ENCODE data around the gene FBXO36.

Gene FBXO36

GRCh38 chr2:229922449-229923386 lies at the start of gene FBXO36:
FBXO36 (plus strand) TSS chr2:229922503; CDS start chr2:229922514, 11 bp downstream.
- Mint-ChIP-seq H3K27ac (peak within 1 kb of the TSS; percentile 99), H3K36me3 (ENCODE audit: low read depth) (peaks cover 14% of the 10 kb centered on the region), H3K4me3 (peak within 1 kb of the TSS; percentile 98), H3K9me3 (no peaks in the 10 kb centered on the region), H3K4me1 (ENCODE audit: low read depth) (peaks cover 49% of the 10 kb centered on the region), H3K27me3 (no peaks in the 10 kb centered on the region)

GRCh38 chr2:229873123-229873581 lies 49.2 kb upstream of the FBXO36 start:
- Mint-ChIP-seq H3K36me3 (ENCODE audit: low read depth) (peaks cover 64% of the 10 kb centered on the region), H3K4me3 (no peak overlapping the region), H3K27me3 (no peaks in the 10 kb centered on the region)

GRCh38 chr2:229874647-229875046 lies 47.7 kb upstream of the FBXO36 start:
- Mint-ChIP-seq H3K4me1 (ENCODE audit: low read depth) (peaks cover 40% of the 10 kb centered on the region), H3K36me3 (ENCODE audit: low read depth) (peaks cover 62% of the 10 kb centered on the region)

More at GRCh38 chr2:229873123-229873581, 49.2 kb upstream of the FBXO36 start:
- peak overlapping the region; percentile 77 for H3K27ac Mint-ChIP-seq
- H3K4me1 Mint-ChIP-seq (ENCODE audit: low read depth): peaks cover 51% of the 10 kb centered on the region
- H3K9me3 Mint-ChIP-seq: no peaks in the 10 kb centered on the region

GRCh38 chr2:229875549-229875948 lies 46.8 kb upstream of the FBXO36 start:
- Mint-ChIP-seq H3K27ac (no peak overlapping the region), H3K36me3 (ENCODE audit: low read depth) (peaks cover 61% of the 10 kb centered on the region), H3K4me1 (ENCODE audit: low read depth) (peaks cover 31% of the 10 kb centered on the region), H3K27me3 (no peaks in the 10 kb centered on the region), H3K9me3 (no peaks in the 10 kb centered on the region), H3K4me3 (no peak overlapping the region)

More at GRCh38 chr2:229874647-229875046, 47.7 kb upstream of the FBXO36 start:
- H3K27me3 Mint-ChIP-seq: no peaks in the 10 kb centered on the region
- peak overlapping the region; percentile 17 for H3K27ac Mint-ChIP-seq
- H3K9me3 Mint-ChIP-seq: no peaks in the 10 kb centered on the region
- no peak overlapping the region for H3K4me3 Mint-ChIP-seq

- Mint-ChIP-seq H3K27me3 (no peaks in the 10 kb centered on the region), H3K36me3 (ENCODE audit: low read depth) (peaks cover 41% of the 10 kb centered on the region), H3K4me1 (ENCODE audit: low read depth) (peaks cover 27% of the 10 kb centered on the region)
These were observed 42.9 kb upstream of the FBXO36 start for GRCh38 chr2:229879191-229879950.

GRCh38 chr2:229880892-229881586 lies 41.3 kb upstream of the FBXO36 start:
- Mint-ChIP-seq H3K9me3 (no peaks in the 10 kb centered on the region), H3K4me3 (no peak overlapping the region), H3K27ac (no peak overlapping the region), H3K4me1 (ENCODE audit: low read depth) (peaks cover 36% of the 10 kb centered on the region), H3K36me3 (ENCODE audit: low read depth) (peaks cover 34% of the 10 kb centered on the region), H3K27me3 (no peaks in the 10 kb centered on the region)

More at GRCh38 chr2:229879191-229879950, 42.9 kb upstream of the FBXO36 start:
- no peaks in the 10 kb centered on the region for H3K9me3 Mint-ChIP-seq
- H3K27ac Mint-ChIP-seq: no peak overlapping the region
- H3K4me3 Mint-ChIP-seq: no peak overlapping the region

GRCh38 chr2:229882583-229882982 lies 39.7 kb upstream of the FBXO36 start:
- Mint-ChIP-seq H3K36me3 (ENCODE audit: low read depth) (peaks cover 27% of the 10 kb centered on the region), H3K9me3 (no peaks in the 10 kb centered on the region), H3K4me1 (ENCODE audit: low read depth) (peaks cover 41% of the 10 kb centered on the region), H3K27ac (no peak overlapping the region), H3K4me3 (no peak overlapping the region), H3K27me3 (no peaks in the 10 kb centered on the region)

- H3K27ac Mint-ChIP-seq: no peak overlapping the region
- H3K4me3 Mint-ChIP-seq: no peak overlapping the region
- no peaks in the 10 kb centered on the region for H3K9me3 Mint-ChIP-seq
- peaks cover 16% of the 10 kb centered on the region for H3K36me3 Mint-ChIP-seq (ENCODE audit: low read depth)
- peaks cover 54% of the 10 kb centered on the region for H3K4me1 Mint-ChIP-seq (ENCODE audit: low read depth)
- no peaks in the 10 kb centered on the region for H3K27me3 Mint-ChIP-seq
These were observed 37.3 kb upstream of the FBXO36 start for GRCh38 chr2:229884775-229885699.

GRCh38 chr2:229887441-229887840 lies 34.9 kb upstream of the FBXO36 start:
- Mint-ChIP-seq H3K4me1 (ENCODE audit: low read depth) (peaks cover 59% of the 10 kb centered on the region), H3K27ac (no peak overlapping the region), H3K9me3 (no peaks in the 10 kb centered on the region), H3K4me3 (no peak overlapping the region), H3K36me3 (ENCODE audit: low read depth) (peaks cover 18% of the 10 kb centered on the region), H3K27me3 (no peaks in the 10 kb centered on the region)

GRCh38 chr2:229888031-229888430 lies 34.3 kb upstream of the FBXO36 start:
- H3K4me1 Mint-ChIP-seq (ENCODE audit: low read depth): peaks cover 53% of the 10 kb centered on the region

GRCh38 chr2:229889023-229889422 lies 33.3 kb upstream of the FBXO36 start:
- Mint-ChIP-seq H3K36me3 (ENCODE audit: low read depth) (peaks cover 25% of the 10 kb centered on the region), H3K9me3 (no peaks in the 10 kb centered on the region), H3K27ac (no peak overlapping the region), H3K27me3 (no peaks in the 10 kb centered on the region), H3K4me3 (no peak overlapping the region), H3K4me1 (ENCODE audit: low read depth) (peaks cover 47% of the 10 kb centered on the region)

More at GRCh38 chr2:229888031-229888430, 34.3 kb upstream of the FBXO36 start:
- Mint-ChIP-seq H3K27ac (peak overlapping the region; percentile 58), H3K27me3 (no peaks in the 10 kb centered on the region), H3K4me3 (no peak overlapping the region), H3K9me3 (no peaks in the 10 kb centered on the region), H3K36me3 (ENCODE audit: low read depth) (peaks cover 18% of the 10 kb centered on the region)

- H3K4me1 Mint-ChIP-seq (ENCODE audit: low read depth): peaks cover 55% of the 10 kb centered on the region
- H3K27me3 Mint-ChIP-seq: no peaks in the 10 kb centered on the region
- H3K27ac Mint-ChIP-seq: no peak overlapping the region
- H3K9me3 Mint-ChIP-seq: no peaks in the 10 kb centered on the region
- no peak overlapping the region for H3K4me3 Mint-ChIP-seq
- peaks cover 28% of the 10 kb centered on the region for H3K36me3 Mint-ChIP-seq (ENCODE audit: low read depth)
These were observed 25.4 kb upstream of the FBXO36 start for GRCh38 chr2:229896857-229897256.

- no peaks in the 10 kb centered on the region for H3K27me3 Mint-ChIP-seq
- no peak overlapping the region for H3K4me3 Mint-ChIP-seq
- no peaks in the 10 kb centered on the region for H3K9me3 Mint-ChIP-seq
- H3K4me1 Mint-ChIP-seq (ENCODE audit: low read depth): peaks cover 63% of the 10 kb centered on the region
- peaks cover 31% of the 10 kb centered on the region for H3K36me3 Mint-ChIP-seq (ENCODE audit: low read depth)
- no peak overlapping the region for H3K27ac Mint-ChIP-seq
These were observed 22.7 kb upstream of the FBXO36 start for GRCh38 chr2:229899604-229900003.
